Central memory CD4-positive, alpha-beta T cell (primary cell): ENCODE data around the gene WNT3A.

Experiments
- DNase-seq: peaks from one replicate; pipeline ENCODE4 v3.0.0; 2022

The WNT3A gene

DNA sequence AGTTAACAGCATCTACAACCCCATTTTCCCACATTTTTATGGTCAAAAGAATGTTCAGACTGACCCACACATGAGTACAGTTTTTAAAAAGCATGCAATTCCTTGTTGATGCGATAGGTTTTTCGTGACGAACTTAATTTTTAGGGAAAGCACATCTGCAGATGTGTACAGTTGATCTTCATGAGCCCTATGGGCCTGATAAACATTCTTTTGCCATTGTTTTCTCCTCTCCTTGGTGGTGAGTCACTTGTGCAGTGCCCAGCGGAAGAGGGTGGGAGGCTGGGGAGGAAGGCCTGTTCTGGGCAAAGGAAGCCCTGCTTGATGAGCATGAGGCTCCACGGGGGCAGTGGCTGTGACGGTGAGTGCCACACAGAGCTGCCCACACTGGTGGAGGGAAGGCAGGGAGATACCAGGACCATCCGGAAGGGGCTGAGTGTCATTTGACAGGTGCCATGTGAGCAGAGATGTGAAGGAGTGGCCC is 81.0 kb downstream of the WNT3A start:
- no peak for DNase-seq

DNA sequence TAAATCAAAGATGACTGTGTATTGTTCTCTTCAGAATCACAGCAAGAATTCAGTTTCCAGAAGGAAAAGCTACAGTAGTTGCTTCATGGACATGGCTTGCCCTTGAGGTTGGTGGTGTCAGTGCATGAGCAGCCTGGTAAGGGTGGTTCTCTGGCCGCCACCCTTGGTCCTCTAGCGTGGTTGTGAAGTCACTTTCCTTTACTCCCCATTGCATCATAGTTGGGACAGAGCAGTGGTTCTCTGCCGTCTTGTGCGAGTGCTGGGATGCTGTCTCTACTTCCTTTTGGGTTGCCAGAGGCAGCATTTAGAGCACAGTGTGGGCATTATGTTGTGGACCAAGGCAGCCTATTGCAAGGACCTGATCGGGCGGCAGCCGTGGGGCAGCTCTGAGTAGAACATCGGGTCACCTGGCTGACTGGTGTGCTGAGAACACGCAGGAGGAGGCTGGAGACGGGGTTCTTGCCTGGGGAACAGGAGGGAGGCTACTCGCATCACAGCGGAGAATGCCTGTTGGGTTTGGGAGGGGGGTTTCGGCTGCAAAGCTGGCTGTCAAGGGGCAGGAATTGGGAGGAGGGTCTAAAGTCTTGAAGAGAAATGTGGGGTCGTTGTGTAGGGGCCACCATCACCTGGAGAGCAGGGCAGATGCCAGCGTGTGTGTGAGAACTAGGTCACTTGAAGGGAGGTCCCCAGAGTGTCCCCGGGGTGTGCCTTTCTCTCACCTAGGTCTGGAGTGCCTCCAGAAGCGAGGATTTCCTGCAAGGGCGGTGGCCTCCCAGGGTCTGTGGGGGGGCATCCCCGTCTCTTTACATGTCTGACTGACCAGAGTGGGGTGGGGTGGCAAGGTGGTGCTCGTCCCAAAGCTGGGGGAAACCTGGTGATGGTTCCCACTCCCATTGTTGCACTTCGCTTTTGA is 82.0 kb downstream of the WNT3A start:
- no peak for DNase-seq

DNA sequence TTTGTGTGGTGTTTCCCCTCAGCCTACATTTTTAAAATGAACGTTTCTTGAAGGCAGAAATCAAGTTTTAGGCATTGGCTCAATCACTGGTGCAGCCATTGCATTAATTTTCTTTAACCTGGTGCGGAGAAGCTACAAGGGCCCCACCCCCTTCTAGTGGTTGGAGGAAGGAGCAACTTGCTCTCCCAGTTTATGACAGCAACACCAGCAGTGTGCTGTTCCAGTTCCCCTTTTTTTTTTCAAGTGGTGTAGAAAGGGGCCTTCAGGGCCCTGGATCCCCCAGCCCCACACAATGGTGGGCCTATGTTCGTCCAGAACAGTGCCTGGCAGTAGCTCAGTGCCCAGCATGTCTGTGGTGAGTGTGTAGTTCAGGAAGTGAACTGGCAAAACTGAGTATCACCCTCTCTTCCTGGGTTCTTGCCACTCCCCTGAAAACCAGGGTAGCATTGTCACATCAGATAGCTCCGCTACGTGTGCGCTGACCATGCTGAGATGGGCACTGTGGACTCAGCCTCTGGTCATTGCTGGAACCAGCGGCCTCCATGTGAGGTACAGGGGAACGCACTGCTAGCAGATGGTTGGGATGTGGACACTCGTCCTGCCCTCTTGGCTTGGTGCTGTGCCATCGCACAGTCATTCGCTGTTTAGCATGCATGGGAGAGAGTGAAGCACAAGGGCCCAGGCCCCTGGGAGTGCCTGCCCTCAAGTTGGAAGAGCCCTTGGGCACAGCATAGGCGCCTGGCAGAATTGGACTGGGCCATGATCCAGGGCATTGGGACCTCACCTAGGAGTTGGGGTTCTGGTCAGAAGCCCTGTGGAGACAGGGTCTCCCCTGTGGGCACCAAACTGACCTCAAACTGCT is 83.0 kb downstream of the WNT3A start:
- no peak for DNase-seq

DNA sequence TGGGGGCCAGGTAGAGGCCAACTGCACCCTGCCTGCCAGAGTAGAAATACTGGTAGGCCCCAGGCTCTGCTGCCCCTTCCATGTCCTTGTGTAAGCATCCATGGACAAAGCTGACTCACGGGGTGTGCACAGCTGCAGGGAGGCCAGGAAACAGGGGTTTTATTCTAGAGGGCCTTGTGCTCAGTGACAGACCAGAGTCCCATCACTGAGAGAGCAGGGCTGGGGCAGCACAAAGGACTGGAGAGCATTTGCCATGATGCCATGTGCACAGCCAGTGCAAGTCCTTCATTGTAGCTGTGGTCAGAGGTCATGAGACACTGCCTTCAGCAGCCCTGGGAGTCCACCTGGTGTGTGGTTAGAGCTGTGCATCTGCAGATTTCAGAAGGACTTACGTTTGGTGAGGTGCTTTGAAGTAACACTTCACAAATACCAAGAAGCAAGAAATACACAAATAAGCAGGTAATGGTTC is 83.8 kb downstream of the WNT3A start:
- DNase-seq, result no peak

DNA sequence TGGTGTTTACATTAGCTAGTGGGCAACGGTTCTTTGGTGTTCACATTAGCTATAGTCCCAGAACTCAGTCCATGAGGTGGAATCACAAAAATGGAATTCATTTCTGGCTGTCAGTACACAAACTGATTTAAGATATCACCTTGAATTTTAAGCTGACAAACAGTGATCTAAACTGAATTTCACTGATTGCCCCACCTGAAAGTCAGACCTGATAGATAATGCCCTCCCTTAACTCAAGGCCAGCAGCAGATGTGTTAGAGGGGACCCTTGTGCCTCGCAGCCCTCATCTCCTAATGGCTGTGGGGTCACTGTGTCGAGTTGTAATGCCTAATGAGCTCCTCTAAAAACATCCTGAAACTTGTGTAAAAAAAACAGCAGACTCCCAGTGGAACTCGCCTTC is 84.3 kb downstream of the WNT3A start:
- no peak for DNase-seq

DNA sequence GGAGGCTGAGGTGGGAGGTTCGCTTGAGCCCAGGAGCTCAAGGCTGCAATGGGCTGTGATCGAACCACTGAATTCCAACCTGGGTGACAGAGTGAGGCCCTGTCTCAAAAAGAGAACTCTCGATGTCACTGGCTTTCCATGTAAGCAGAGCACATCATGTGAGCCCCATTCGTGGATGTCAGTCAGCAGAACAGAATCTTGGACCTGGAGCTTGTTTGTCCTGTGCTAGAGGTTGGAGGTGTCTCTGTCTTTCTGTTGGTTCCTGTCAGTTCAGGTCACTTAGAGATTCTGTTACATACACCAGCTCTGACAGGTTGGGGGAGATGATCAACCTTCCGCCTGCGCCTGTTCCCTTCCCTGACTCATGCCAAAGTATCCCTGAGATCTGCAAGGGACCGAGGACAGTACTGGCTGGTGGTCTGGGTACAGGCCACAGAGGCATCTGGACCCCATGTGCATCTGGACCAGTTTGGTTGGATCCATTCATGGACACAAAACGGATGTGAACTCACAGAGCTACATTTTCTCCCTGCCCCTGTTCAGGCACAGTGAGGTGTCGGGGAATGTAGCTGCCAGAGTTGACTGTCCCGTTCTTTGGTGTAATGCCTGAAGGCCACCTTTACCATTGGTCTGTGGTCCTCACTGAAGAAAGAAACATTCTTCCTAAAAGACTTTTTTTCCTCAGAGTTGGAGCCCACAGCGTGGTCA is 85.7 kb downstream of the WNT3A start:
- DNase-seq, result no peak

DNA sequence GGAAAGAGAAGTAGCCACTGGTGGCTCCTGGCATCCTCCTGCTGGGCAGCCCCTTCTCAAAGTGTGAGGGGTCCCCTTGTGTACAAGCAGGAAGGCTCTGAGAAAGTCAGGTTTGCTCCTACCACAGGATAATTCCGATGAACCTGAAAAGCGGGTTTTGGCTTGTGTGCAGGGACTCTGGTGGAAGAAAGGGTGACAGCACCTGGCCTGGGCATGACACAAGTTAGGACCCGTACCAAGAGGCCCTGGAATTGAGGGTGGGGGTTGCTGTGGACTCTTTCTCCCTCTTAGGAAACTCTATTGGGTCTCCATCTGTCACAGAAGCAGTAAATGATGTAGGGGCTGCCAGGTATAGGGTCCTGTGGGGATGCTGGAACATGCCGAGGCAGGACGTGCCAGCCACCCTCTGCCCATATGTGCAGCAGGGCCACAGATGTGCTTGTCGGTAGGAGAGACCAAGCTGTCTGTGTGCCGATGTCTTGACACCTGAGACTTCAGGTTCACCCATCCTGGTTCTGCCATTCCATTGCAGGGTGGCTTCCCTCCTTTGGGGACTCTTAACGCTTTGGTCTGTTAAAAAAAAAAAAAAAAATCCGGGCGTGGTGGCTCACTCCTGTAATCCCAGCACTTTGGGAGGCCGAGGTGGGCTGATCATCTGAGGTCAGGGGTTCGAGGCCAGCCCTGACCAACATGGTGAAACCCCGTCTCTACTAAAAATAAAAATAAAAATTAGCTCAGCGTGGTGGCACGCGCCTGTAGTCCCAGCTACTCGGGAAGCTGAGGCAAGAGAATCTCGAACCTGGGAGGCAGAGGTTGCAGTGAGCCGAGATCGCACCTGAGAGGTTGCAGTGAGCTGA is 86.5 kb downstream of the WNT3A start:
- no peak for DNase-seq

DNA sequence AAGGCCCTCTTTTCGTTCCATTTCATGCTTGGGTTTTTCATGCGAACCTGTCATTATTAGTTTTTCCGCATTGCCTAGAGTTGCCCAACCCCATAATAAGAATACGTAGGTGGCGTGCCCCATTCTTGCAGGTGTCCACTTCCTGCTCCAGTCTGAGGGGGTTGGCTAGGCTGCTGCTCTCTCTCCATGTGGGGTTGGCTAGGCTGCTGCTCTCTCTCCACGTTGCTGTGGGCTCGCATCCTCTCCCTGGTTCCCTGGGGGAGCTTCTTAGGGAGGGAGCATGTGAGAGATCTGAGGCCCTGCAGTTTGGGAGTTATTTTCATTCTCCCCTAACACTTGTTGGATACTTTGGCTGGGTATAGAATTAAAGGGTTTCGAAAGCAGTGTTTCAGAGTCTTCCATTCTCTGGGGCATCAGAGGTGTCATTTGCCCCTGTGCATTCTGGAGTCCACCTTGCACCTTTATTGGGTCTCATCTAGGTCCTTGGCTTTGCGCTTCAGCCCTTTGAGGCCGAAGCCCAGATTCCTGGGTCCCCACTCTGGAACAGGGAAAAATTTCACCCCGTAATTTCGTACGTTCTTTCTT is 87.7 kb downstream of the WNT3A start:
- no peak for DNase-seq

DNA sequence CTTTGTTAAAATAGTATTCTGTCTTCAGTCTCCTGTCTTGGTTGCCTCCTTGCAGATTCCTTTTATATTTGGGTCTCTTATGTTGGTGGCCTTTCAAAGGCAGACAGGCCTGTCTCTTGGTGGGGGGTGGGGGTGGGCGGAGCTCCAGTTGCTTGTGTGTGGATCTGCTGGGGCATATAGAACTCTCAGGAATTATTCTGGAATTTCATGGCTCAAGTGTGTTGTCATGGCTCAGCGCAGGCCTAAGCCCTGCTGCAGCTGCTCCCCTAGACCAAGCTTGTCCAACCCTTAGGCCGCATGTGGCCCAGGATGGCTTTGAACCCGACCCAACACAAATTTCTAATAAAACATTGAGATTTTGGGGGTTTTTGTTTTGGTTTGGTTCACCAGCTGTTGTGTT is 88.4 kb downstream of the WNT3A start:
- no peak for DNase-seq

DNA sequence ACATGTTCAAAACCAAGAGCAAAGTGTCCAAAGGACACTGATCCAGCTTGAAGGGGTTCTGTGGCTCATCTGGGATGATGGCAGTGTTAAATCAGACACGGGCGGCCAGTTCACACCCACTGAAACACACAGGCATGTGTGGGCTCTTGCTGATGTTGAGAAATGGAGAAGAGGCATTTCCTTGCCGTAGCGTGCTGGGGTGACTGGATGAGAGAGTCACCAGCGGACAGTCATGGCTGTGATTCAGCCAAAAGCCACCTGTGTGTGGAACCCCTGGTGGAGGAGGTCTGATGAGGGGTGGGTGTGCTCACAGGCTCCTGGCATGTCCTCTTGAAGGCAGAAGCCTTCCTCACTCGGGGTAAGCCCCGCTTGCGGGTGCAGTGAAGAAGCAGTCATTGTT is 89.1 kb downstream of the WNT3A start:
- no peak for DNase-seq

DNA sequence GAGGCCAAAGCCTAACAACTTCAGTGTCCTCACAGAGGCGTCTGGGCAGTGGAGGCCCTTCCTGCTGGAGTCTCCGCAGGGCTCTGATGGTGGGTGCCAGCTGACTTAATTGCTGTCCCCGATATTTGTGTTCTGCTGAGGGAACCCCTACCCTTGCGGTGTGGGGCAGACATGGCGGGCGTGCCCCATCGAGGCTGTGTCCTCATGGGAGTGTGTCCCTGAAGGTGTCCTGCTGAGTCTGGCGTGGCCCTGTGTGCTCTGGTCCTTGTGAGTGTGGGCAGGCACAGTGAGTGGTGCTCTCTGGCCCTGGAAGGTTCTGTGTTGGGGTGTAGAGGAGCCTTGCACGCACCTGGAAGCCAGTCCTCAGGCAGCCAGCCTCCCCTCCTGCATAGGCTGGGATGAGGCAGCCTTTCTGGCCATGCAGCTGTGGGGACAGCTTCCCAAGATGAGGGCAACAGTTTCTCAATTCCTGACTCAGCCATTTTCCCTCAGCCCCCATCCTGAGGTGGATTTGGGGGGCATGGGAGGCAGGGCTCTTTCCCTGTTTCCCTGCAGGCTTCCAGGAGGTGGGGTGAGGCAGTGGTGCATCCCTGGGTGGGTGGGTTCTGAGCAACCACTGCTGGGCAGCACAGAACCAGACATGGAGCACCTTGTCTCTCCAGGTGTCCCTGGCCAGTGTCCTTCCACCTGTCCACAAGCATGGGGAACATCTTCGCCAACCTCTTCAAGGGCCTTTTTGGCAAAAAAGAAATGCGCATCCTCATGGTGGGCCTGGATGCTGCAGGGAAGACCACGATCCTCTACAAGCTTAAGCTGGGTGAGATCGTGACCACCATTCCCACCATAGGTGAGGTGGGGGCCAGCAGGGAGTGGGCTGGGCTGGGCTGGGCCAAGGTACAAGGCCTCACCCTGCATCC is 89.9 kb downstream of the WNT3A start:
- no peak for DNase-seq

DNA sequence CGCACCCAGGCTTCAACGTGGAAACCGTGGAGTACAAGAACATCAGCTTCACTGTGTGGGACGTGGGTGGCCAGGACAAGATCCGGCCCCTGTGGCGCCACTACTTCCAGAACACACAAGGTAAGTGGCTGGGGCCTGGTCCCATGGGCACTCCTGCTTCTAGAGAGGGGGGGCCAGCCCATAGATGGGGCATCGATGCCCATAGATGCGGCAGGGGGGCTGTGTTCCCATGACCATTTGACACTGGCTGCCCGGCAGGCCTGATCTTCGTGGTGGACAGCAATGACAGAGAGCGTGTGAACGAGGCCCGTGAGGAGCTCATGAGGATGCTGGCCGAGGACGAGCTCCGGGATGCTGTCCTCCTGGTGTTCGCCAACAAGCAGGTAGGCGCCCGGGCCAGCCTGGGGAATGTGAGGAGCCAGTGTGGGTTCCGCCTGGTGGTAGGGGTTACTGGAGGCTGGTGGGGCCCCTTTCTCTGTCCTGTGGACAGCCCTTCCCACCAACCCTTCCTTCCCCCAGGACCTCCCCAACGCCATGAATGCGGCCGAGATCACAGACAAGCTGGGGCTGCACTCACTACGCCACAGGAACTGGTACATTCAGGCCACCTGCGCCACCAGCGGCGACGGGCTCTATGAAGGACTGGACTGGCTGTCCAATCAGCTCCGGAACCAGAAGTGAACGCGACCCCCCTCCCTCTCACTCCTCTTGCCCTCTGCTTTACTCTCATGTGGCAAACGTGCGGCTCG is 90.7 kb downstream of the WNT3A start:
- DNase-seq, result no peak

DNA sequence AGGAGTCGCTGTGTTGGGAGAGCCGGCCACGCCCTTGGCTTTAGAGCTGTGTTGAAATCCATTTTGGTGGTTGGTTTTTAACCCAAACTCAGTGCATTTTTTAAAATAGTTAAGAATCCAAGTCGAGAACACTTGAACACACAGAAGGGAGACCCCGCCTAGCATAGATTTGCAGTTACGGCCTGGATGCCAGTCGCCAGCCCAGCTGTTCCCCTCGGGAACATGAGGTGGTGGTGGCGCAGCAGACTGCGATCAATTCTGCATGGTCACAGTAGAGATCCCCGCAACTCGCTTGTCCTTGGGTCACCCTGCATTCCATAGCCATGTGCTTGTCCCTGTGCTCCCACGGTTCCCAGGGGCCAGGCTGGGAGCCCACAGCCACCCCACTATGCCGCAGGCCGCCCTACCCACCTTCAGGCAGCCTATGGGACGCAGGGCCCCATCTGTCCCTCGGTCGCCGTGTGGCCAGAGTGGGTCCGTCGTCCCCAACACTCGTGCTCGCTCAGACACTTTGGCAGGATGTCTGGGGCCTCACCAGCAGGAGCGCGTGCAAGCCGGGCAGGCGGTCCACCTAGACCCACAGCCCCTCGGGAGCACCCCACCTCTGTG is 91.6 kb downstream of the WNT3A start:
- no peak for DNase-seq

DNA sequence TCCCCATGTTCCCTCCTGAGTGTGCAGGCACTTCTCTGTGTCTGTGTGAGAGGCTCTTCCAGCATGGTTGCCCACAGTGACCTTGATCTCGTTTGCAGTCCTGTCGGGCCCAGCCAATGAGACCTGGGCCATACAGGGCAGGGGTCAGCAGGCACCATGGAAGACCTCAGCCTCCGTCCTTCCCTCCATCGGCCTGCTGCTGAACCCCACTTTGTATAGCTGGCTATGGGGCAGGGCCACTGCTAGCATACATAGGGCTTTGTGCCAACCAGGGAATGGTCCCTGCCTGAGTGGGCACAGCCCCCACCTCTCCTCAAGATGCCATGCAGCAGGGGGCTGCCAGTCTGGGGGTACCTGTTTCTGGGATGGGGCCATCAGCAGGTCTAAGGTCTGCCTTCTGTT is 92.5 kb downstream of the WNT3A start:
- DNase-seq, result no peak

DNA sequence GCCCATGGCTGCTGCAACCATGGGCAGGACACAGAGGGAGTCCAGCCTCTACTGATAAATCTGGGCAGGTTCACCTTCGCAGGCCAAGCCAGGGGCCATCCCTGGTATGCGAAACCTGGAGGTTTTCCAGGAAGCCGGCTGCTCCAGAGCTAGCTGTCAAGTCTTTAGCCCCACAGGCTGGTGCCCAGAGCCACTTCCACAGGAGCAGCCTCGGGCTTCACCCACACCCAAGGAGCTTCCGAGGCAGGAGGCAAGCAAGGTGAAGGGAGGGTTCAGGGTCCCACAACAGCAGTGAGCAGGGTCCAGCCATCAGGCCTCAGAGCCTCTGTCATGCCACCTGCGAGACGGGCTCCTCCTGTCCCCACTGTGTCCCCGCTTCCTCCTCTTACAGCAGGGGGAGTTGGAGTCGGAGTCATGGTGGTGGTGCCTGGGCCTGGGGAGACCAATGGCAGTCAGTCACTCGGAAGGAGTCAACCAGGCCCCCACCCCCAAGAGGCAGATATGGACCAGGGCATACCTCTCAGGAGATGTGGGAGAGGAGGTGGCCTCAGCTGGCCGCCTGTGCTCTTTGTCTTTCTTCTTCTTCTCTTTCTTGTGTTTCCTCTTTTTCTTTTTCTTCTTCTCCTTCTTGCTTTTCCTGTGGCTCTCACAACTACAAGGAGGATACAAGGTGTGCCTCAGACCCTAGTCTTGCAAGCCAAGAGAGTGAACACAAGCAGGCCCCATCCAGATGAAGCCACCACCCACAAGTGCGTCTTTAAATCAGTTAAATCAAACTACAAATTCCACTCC is 94.2 kb downstream of the WNT3A start:
- no peak for DNase-seq

DNA sequence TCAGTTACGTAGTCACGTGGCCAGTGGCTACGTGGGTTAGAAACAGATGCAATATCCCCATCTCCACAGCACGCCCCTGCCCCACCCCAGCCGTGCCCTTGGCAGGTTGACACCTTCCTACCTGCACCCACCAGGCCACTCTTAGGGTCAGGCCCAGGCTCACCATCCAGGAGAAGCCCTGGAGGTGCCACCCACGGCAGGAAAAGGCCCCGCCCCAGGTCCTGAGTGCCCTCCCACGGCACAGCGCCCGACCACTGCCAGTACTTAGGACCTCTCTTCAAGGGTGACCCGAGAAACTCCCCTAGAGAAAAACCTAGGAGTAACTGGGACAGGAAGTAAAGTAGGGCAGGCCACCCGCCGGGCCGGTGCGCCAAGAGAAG is 94.8 kb downstream of the WNT3A start:
- peak; percentile 32 for DNase-seq

DNA sequence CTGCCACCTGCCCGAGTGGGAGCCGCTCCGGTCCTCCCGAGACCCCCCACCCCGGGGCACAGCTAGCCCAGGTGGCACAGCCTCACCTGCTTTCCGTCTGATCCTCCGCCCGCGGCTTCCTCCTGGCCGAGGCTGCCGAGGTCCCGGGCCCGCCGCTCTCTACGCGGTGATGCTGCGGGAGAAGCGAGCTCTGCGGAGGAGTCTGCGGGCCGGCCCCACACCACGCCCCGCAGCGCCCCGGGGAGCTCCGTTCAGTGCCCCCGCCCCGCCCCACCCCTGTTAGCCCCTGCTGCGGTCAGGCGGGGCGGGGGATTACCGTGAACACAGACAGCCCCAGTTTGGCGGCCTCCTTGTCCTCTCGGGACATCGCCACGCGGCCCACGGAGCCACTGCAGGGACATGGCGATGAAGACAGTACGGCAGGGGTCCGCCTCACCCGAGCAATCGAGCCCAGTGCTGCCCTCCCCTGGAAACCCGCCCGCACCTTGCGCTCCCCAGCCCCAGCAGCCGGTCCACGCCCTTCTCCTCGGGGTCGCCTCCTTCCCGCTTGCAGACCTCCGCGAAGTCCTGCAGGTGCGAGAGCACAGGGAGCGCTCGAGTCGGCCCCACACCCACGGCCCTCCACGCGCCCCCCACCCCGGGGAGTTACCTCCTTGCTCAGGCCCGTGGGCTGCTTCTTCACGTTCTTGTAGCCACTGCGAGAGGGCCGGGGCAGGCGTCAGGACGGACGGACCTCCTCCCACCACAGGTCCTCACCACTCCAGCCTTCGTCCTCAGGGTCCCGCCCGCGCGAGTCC is 95.4 kb downstream of the WNT3A start:
- DNase-seq, result peak; percentile 60
